ENCODE results near the gene WDR53.
A peak's percentile ranks its signal among the peaks of the same experiment; 100 is the strongest.
"Not testable (repeated sequence)": the region's sequence is repeated elsewhere in the genome, so short reads cannot be mapped to it uniquely, and the experiment has no call there.

WDR53 gene

DNA sequence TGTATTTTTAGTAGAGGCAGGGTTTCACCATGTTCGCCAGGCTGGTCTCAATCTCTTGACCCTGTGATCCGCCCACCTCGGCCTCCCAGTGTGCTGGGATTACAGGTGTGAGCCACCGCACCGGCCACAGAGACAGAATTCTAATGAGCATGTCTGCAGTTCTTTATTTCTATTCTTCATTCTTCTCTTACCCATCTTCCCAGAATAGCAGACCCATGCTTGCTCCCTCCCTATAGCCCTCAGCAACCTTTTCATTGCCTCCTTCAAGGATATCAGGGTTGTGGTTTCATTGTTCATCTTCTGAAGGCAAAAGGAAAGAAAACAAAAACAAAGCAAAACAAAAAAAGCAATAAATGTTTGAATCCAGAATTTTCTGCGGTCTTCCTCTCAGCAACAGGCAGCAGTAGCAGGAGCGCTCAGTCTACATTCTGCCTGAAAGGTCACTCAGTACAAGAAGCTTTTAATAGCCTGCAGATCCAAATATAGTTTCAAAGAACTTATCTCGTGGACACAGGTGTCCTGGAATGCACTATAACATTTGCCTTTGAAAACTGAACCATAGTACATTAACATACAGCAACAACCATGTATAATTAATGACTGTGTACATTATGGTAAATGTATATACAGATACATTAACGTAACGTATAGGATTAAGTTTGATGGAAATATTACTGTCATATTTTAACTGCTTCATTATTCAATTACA, 53.3 kb downstream of the WDR53 start, which contains the start of gene SMCO1:
Gene SMCO1 (minus strand): TSS at position 434 of the 709 bp plus-strand sequence. CDS start 137 bp downstream, at position 297.
- DNase-seq: no peak

DNA sequence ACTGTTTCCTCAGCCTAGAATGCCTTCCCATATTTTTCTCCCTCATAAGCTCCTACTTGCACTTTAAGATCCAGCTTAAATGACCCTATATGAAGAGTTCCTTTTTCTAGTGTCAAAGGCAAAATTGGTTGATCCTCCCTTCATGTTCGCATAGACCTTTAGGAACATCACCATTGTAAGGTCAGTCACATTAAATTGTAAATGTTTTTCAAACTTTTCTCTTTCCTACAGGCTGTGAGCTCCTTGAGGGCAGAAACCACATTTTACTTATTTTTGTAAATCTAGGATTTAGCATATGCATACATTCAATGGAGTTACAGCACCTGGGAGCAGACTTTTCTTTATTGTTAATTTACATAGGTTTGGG, 54.0 kb downstream of the WDR53 start:
- no peak for DNase-seq

DNA sequence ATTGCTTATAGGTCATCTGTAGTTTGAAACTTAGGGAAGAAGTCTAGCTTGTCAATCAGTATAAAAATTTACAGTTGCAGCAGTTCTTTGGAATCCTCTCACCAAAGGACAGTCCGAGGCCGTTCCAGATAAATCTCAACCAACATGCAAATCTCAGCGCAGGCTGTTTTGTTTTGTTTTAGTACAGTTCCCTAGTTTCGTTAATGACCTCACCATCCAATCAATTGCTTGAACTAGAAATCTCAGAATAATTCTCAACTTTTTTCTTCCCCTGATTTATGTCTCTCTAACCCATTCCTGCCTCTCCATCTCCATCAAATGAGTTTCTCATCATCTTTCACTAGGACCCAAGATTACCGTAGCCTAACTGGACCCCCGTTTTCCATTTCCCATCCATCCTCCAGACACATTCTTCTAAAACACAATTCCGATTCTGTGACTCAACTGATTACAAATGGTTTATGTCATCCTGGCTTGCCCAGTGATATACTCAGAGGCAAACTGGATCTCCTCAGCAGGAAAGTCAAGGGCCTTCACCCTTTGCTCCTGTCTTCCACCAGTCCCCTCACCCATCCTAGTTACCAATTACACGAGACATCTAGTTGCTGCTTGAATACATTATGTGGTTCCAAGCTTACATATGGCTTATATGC, 54.5 kb downstream of the WDR53 start:
- no peak for DNase-seq

DNA sequence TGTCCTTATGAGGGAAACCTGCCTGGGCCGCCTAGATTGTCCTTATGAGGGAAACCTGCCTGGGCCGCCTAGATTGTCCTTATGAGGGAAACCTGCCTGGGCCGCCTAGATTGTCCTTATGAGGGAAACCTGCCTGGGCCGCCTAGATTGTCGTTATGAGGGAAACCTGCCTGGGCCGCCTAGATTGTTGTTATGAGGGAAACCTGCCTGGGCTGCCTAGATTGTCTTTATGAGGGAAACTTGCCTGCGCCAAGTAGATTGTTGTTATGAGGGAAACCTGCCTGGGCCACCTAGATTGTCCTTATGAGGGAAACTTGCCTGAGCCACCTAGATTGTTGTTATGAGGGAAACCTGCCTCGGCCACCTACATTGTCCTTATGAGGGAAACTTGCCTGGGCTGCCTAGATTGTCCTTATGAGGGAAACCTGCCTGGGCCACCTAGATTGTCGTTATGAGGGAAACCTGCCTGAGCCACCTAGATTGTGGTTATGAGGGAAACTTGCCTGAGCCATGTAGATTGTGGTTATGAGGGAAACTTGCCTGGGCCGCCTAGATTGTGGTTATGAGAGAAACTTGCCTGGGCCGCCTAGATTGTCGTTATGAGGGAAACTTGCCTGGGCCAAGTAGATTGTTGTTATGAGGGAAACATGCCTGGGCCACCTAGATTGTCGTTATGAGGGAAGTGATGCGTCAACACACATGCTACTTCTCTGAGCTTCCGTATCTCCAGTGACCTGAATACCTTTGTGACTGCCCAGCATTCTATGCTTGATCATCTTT, 56.5 kb downstream of the WDR53 start:
- peak; percentile 96 for DNase-seq

DNA sequence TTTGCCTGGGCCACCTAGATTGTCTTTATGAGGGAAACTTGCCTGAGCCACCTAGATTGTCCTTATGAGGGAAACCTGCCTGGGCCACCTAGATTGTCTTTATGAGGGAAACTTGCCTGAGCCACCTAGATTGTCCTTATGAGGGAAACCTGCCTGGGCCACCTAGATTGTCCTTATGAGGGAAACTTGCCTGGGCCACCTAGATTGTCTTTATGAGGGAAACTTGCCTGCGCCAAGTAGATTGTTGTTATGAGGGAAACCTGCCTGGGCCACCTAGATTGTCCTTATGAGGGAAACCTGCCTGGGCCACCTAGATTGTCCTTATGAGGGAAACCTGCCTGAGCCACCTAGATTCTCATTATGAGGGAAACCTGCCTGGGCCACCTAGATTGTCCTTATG, 57.2 kb downstream of the WDR53 start:
- not testable (repeated sequence) for DNase-seq

DNA sequence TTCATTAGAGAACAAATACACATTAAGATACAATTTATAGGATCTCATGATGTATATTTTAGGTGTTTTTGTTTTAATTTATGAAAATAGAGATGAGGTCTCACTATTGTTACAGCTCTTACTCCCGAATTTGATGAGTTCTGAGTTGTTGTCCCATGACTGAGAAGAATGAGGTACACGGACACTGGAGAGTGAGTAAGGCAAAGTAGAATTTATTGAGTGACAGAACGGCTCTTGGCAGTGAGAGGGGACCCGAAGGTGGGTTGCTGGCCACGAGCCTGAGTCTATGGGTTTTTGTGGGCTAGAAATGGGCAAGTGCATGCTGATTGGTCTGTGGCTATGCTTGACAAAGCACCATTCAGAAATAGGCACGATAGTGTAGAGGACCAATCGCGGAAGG, 61.7 kb downstream of the WDR53 start:
- DNase-seq: no peak

DNA sequence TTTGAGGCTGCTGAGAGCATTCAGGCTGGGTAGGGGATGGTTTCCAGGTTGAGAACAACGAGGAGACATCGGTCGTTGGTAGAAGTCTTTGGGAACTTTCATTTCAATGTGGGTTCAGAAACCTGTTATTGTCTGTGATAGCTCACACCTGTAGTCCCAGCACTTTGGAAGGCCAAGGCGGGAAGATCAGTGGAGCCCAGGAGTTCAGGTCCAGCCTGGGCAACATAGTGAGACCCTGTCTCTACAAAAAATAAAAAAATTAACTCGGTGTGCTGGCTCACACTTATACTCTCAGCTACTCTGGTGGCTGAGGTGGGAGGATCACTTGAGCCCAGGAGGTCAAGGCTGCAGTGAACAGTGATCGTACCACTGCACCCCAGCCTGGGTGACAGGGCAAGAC, 63.8 kb downstream of the WDR53 start:
- no peak for DNase-seq
